H1 (cell line): ENCODE data around the gene B4GALNT1. TPM values are rescaled to one million over a fixed set of nuclear protein-coding genes. Genes with fewer than 3 reads are reported as not detected.

ENCODE experiments used
- SUZ12 ChIP-seq: fragments of 200-600 bp; sonication (generic); IDR thresholded peaks from 2 replicates; pipeline ENCODE4 v1.6.1; 2012; ENCODE audit warnings: mild to moderate bottlenecking, inconsistent platforms, low read length, moderate library complexity, mixed read lengths
- polyA plus RNA-seq, 7 experiments: library from polyadenylated mRNA; depleted of rRNA in 3 of 7; stranded (reverse) in 5 of 7; unstranded in 2 of 7; fragments of >200 nt in 5 of 7; fragments of 200-250 nt in 2 of 7; gene quantifications; 1 replicate in 5 of 7; 2 replicates in 1 of 7; 4 replicates in 1 of 7; pipeline versions ENCODE4 v1.2.1 to v1.2.3, GENCODE V29; 2011 to 2013; ENCODE audit warnings: missing spikeins in 2 of 7, mixed read lengths in 2 of 7
- total RNA-seq: library from RNA; stranded (reverse); fragmentation: NEBNext Ultra II Directional; extraction: Animal tissue kit (Norgen Biotek cat#: 25700); gene quantifications from 2 replicates; pipeline ENCODE4 v1.2.1, GENCODE V29; 2021
- TF ChIP-seq, protein P1 (sequence below): IDR thresholded peaks from 2 replicates; pipeline ENCODE4 v1.6.1; 2011; ENCODE audit warnings: low read depth, mild to moderate bottlenecking, low read length; ENCODE audit not compliant: insufficient read depth

B4GALNT1 gene
- total and polyA plus RNA-seq, 2 of the 8 experiments (the other 6 are each of a cell fraction or from before 2014, with no cell fraction given): 1.5 to 2.3 TPM

- TF ChIP-seq, protein P1, sequence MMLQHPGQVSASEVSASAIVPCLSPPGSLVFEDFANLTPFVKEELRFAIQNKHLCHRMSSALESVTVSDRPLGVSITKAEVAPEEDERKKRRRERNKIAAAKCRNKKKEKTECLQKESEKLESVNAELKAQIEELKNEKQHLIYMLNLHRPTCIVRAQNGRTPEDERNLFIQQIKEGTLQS: no peak
- no peak for TF ChIP-seq SUZ12
Observed at GRCh38 chr12:57613427-57614109, 19.4 kb downstream of the B4GALNT1 start (continued).
